Measurements from ENCODE around the gene RASL10A.

The RASL10A gene

GRCh38 chr22:29317827-29318454 lies 2.4 kb upstream of the RASL10A start:
- DNase-seq, result no peak

DNA sequence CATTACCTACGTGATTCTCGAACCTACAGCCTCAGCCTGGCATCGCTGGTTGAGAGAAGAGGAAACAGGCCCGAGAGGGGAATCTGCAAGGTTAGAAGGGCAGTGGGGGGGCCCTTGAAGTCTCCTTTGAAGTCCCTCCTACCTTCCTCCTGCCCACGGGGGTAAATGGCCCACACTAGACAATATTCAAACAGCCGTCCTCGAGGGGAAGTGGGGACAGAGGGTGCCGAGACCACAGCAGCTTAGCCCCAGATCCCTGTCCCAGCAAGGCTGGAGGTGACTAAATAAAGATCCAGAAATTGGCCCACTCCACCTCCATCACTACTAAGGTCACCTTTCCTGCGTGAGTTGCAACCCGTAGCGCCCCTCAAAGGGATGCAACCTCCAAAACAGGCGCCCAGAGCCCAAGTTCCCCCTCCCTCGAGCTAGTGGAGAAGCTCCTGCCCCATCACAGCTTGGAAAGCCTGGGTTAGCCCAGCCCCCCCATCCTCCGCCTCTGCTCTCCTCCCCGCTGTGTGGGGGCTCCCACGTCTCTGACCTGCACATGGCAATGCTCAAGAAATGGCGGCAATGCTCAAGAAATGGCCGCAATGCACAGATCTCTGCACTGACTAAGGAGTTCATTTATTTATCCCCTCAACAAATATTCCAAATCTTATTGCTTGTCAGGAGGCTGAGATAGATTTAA lies 788 bp upstream of the RASL10A start:
- no peak for DNase-seq

GRCh38 chr22:29314537-29315285 lies 786 bp downstream of the RASL10A start:
- DNase-seq, result peak; percentile 49

GRCh38 chr22:29313576-29314466 lies 1.7 kb downstream of the RASL10A start:
- peak; percentile 36 for DNase-seq

DNA sequence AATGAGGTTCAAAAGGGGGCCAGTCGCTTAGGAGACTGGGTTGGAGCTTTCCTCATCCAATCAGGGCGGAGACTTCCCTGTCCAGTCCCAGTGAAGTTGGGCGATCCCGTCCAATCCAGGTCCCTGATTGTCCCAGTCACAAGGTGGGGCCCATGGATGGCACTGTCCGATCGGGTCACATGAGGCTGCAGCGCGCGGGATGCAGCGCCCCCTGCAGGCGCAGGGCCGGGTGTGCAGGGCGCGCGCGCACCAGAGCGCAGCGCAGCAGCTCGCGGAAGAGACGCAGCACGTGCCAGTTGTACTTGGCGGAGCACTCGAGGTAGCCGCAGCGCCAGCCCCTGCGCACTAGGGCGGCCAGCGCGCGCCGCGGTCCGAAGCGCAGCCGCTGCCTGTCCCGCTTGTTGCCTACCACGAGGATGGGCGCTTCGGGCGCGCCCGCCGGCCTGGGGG lies 2.3 kb downstream of the RASL10A start:
- peak; percentile 79 for DNase-seq

DNA sequence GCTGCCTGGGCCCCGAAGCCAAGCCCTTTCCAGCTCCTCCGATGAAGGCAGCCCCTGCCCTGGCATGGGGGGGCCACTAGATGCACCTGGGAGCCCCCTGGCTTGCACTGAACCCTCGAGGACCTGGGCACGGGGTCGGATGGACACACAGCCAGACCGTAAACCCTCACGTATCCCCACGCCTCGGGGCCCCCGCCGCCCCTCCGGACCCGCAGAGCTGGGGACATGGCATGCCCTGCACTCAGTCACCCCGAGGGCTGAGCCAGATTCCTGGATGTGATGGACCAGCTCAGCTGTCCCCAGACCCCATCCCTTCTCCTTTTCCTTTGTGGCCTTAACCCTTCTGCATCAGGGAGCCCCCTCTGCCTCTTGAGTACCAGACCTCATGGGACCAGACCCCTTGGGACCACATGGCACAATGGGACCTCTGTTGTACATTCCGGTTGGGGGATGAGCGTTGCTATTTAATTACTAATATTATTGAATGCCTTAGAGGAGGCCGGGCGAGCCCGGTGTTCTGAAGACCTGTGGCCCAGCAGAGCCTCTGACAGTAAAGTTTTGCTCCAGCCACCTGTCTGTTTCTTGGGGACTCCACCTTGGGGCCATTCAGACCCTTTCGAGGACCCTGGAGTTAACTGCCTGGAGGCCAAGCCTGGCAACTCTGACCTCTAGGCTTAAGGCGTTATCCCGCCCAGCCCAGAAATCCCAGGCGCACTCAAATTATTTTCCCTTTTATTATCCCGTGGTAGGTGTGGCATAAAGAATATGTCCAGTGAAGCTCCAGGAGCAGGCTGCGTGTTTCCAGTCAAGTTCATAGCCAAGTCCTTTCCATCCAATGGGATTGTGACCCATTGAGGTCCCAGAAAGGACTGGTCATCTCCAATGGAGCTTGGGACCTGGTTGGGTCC lies 3.0 kb downstream of the RASL10A start:
- no peak for DNase-seq

DNA sequence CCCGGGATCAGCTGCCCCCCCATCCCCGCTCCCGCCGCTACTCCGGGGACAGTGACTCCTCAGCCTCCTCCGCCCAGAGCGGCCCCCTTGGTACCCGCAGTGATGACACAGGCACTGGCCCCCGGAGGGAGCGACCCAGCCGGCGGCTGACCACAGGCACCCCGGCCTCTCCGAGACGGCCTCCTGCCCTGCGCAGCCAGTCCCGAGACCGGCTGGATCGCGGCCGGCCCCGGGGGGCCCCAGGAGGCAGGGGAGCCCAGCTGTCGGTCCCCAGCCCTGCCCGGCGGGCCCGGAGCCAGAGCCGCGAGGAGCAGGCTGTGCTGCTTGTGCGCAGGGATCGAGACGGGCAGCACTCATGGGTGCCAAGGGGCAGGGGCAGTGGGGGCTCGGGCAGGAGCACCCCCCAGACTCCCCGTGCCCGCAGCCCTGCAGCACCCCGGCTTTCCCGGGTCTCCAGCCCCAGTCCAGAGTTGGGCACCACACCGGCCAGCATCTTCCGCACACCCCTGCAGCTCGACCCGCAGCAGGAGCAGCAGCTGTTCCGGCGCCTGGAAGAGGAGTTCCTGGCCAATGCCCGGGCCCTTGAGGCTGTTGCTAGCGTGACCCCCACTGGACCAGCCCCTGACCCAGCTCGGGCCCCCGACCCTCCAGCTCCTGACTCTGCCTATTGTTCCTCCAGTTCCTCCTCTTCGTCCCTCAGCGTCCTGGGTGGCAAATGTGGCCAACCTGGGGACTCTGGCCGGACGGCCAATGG lies 3.9 kb downstream of the RASL10A start:
- DNase-seq, result no peak

DNA sequence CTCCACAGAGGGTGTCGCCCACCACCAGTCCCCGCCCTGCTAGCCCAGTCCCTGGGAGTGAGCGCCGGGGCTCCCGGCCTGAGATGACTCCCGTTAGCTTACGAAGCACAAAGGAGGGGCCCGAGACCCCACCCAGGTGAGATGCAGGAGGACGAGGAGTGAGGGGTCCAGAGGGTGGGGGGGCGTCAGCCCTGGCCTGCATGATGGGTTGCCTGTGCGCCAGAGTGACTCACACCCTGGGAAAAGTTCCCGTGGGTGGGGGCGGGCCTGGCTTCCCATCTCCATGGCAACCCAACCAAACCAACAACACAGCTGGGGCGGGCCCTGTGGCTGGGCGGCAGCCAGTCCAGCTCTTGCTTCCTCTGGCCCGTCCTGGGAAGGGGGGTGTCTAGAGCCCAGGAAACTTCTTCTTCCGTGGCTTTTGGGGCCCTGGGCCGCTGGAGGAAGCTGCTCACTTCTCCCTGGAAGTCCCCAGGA lies 4.6 kb downstream of the RASL10A start:
- peak; percentile 93 for DNase-seq

DNA sequence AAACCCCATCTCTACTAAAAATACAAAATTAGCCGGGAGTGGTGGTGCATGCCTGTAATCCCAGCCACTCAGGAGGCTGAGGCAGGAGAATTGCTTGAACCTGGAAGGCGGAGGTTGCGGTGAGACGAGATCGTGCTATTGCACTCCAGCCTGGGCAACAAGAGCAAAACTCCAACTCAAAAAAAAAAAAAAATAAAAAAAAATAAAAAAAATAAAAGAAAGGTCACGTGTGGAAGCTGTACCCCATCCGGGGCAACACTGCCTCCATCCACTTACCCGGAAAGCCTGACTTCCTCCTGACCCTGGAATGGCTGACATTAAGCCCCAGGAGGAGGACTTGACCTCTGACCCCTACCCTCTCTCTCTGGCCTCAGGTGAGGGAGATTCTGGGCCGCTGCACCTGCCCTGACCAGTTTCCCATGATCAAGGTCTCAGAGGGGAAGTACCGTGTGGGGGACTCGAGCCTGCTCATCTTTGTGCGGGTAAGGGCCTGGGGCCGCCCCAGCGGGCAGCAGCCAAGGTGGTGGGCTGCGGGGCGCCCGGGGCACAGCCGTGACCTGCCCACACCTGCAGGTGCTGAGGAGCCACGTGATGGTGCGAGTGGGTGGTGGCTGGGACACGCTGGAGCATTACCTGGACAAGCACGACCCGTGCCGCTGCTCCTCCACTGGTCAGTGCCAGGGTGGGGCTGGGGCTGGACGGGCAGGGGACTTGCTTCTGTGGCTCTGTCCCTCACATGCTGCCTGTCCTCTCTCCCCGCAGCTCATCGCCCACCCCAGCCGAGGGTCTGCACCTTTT lies 5.2 kb downstream of the RASL10A start:
- DNase-seq, result no peak

DNA sequence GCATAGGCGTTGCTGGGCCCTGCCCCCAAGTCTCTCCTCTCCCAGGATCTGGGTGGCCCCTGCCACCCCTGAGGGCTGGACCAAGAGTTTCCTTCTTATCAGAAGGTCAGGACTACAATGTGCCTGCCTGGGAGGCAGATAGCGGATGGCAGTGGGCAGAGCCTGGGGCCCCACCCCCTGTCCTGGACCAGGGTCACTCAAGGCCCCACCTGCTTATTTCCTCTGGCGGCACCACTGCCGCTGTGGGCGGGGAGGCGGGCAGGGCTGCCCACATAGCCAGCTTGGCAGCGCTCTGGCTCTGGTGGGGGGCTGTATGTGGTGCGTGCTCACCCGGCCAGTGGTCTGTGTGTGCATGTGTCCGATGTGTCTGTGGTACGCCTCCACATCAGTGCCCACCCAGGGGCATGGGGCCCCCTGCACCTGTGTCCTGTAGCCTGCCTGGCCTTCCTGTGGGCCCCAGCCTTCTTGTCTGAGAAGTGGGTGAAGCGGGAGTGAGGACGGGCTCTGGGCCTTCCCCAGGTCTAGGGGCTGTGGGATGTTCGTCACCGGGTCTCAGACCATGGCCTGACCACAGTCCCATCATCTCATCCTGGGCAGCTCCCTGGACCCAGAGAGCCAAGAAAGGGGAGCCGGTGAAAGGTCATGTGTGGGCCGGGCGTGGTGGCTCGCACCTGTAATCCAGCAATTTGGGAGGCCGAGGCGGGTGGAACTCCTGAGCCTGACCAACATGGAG lies 6.0 kb downstream of the RASL10A start:
- peak; percentile 95 for DNase-seq

- DNase-seq, result peak; percentile 72
These were observed 6.7 kb downstream of the RASL10A start for GRCh38 chr22:29308791-29309262.

DNA sequence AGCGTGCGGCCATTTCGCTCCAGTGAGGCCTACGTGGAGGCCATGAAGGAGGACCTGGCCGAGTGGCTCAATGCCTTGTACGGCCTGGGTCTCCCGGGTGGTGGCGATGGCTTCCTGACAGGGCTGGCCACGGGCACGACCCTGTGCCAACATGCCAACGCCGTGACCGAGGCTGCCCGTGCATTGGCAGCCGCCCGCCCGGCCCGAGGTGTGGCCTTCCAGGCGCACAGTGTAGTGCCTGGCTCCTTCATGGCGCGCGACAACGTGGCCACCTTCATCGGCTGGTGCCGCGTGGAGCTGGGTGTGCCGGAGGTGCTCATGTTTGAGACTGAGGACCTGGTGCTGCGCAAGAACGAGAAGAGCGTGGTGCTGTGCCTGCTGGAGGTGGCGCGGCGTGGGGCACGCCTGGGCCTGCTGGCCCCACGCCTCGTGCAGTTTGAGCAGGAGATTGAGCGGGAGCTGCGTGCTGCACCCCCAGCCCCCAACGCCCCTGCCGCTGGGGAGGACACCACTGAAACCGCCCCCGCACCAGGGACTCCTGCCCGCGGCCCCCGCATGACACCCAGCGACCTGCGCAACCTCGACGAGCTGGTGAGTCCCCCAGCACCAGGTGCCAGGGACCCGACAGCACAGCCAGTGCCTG lies 7.2 kb downstream of the RASL10A start:
- no peak for DNase-seq

GRCh38 chr22:29307596-29308147 lies 7.8 kb downstream of the RASL10A start:
- DNase-seq, result peak; percentile 73

GRCh38 chr22:29306835-29307595 lies 8.5 kb downstream of the RASL10A start:
- peak; percentile 84 for DNase-seq

DNA sequence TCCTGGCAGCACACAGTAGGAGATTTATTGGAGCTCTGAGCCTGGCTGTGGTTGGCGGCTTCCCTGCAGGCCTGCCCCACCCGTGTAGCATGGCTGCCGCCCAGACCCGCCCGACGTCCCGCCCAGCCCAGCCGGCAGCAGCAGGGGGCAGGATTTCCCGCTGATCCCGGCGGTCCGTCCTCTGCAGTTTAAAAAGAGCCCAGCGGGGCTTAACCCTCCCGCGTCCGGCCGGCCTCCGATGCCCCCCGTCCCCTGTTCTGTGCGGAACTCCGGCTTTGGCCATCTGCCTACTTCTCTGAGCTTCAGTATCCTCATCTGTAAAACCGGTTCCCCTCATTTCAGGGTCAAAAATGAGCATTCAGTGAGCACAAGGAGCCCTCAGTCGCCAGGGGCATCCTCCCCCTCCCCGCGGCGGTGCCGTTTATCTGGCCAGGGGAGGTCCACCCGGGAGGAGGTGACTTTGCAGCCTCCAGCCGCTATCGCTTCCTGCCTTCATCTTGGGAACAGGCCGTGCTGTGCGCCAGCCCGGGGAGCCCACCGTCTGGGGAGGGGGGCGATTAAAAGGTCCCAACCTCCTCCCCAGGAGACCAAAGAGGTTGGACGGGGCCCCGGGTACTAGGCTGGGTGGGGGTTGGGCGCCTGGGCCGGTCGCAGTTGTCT lies 9.2 kb downstream of the RASL10A start, which contains the start of gene GAS2L1:
Gene GAS2L1, plus strand, starts transcription at position 476 of the 660 bp plus-strand sequence. CDS start 1,456 bp downstream, outside the sequence.
- peak; percentile 90 for DNase-seq

DNA sequence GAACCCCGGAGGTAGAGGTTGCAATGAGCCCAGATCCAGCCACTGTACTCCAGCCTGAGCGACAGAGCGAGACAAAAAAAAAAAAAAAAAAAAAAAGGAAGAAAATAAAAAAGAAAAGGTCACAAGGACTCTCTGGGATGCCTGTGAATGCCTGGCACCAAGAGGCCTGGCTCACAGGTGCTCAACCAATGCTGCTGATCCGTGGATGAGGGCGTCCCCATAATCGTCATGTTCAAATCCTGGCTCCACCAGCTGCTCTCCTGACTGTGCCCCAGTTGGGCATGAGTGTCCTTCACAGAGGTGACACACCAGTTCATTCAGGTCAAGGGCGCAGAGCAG lies 9.7 kb downstream of the RASL10A start:
- DNase-seq, result no peak
